GM23248 (cell line): ENCODE data around the gene MED29. TPM values are rescaled to one million over a fixed set of nuclear protein-coding genes. Genes with fewer than 3 reads are reported as not detected.

Experiments used
- DNase-seq: peaks from one replicate; pipeline ENCODE4 v3.0.0-alpha.2; 2015
- H2AFZ ChIP-seq: fragments of 200-600 bp; sonication (generic); 2 replicates; pipeline ENCODE4 v1.6.1; 2016; ENCODE audit warnings: antibody characterized with exemption
- H3F3A ChIP-seq: fragments of 200-600 bp; sonication (generic); 2 replicates; pipeline ENCODE4 v1.6.1; 2016; ENCODE audit warnings: mild to moderate bottlenecking, antibody characterized with exemption, mixed run types; ENCODE audit not compliant: insufficient read depth
- H3K27ac ChIP-seq: fragments of 200-600 bp; sonication (generic); 2 replicates; pipeline ENCODE4 v1.5.1; 2016; ENCODE audit warnings: mild to moderate bottlenecking
- H3K27me3 ChIP-seq: fragments of 200-600 bp; sonication (generic); replicated peaks from 2 replicates; pipeline ENCODE4 v1.6.1; 2016; ENCODE audit warnings: mild to moderate bottlenecking; ENCODE audit not compliant: insufficient read depth
- H3K36me3 ChIP-seq: fragments of 200-600 bp; sonication (generic); 2 replicates; pipeline ENCODE4 v1.6.1; 2016; ENCODE audit warnings: low read depth, mild to moderate bottlenecking
- H3K4me1 ChIP-seq: fragments of 200-600 bp; sonication (generic); 2 replicates; pipeline ENCODE4 v1.6.1; 2016; ENCODE audit warnings: mild to moderate bottlenecking; ENCODE audit not compliant: insufficient read depth
- H3K4me2 ChIP-seq: fragments of 200-600 bp; sonication (generic); one replicate; pipeline ENCODE4 v1.6.1; 2016; ENCODE audit warnings: mild to moderate bottlenecking; ENCODE audit not compliant: unreplicated experiment
- H3K4me3 ChIP-seq: fragments of 200-600 bp; sonication (generic); 2 replicates; pipeline ENCODE4 v1.5.1; 2016; ENCODE audit warnings: mild to moderate bottlenecking
- H3K79me2 ChIP-seq: fragments of 200-600 bp; sonication (generic); 2 replicates; pipeline ENCODE4 v1.6.1; 2016; ENCODE audit warnings: mild to moderate bottlenecking; ENCODE audit not compliant: insufficient read depth
- H3K9ac ChIP-seq: fragments of 200-600 bp; sonication (generic); 2 replicates; pipeline ENCODE4 v1.6.1; 2016; ENCODE audit warnings: mild to moderate bottlenecking
- H3K9me2 ChIP-seq: fragments of 200-600 bp; sonication (generic); 2 replicates; pipeline ENCODE4 v1.6.1; 2016; ENCODE audit warnings: mixed run types, mild to moderate bottlenecking, moderate library complexity; ENCODE audit not compliant: insufficient read depth
- H3K9me3 ChIP-seq: fragments of 200-600 bp; sonication (generic); one replicate; pipeline ENCODE4 v1.6.1; 2017; ENCODE audit warnings: low read depth
- H4K20me1 ChIP-seq: fragments of 200-600 bp; sonication (generic); 2 replicates; pipeline ENCODE4 v1.6.0; 2016; ENCODE audit not compliant: insufficient read depth
- EZH2 ChIP-seq: fragments of 200-600 bp; sonication (generic); IDR thresholded peaks from 2 replicates; pipeline ENCODE4 v1.6.1; 2018; ENCODE audit warnings: antibody characterized with exemption, mild to moderate bottlenecking; ENCODE audit not compliant: insufficient read depth, poor library complexity, severe bottlenecking
- EZH2phosphoT487 ChIP-seq: fragments of 200-600 bp; sonication (generic); IDR thresholded peaks from 2 replicates; pipeline ENCODE4 v1.6.1; 2018; ENCODE audit warnings: antibody characterized with exemption, moderate library complexity, mild to moderate bottlenecking, low read depth; ENCODE audit not compliant: insufficient read depth
- WGBS, 2 experiments: methylation state at CpG; one replicate each; pipeline ENCODE4 v1.1.6; 2015 to 2017; ENCODE audit warnings: low lambda C conversion rate in 2 of 2, low coverage in 1 of 2; ENCODE audit errors: missing lambda C conversion rate in 2 of 2; 5-methylcytosine and 5-hydroxymethylcytosine counted together
- in situ Hi-C: fragments of 300-500 bp; cut with MboI; formaldehyde crosslinking; loops from 2 replicates; pipeline ENCODE4 v1.15.0; 2020
- polyA plus RNA-seq: library from polyadenylated mRNA; unstranded; fragments of >200 nt; fragmentation: Nextera tagmentation; extraction: Ambion mirVana; gene quantifications from 2 replicates; pipeline ENCODE4 v1.2.1, GENCODE V29; 2016
- total RNA-seq: library from RNA; depleted of rRNA; stranded (reverse); fragments of >200 nt; shearing (Covaris generic); gene quantifications from 2 replicates; pipeline ENCODE4 v1.2.3, GENCODE V29; 2014

MED29 gene
- total and polyA plus RNA-seq, 2 experiments from 2014 or later = 27.7 to 39.2 TPM

- H3K4me2 ChIP-seq = peak overlapping the region; percentile 92
- 0 out of 2 replicates have a peak overlapping the region, but pooled peaks have one; percentile 22 for H2AFZ ChIP-seq
- DNase-seq = peak; percentile 96
- H4K20me1 ChIP-seq = no peaks in the 10 kb centered on the region
- H3K36me3 ChIP-seq = no peaks in the 10 kb centered on the region; the same call in 1 of the 2 replicates
- H3K27me3 ChIP-seq = no peaks in the 10 kb centered on the region
- peaks cover 9% of the 10 kb centered on the region for H3K79me2 ChIP-seq
- no peaks in the 10 kb centered on the region for H3K9me2 ChIP-seq
- peak overlapping the region; percentile 72 for H3K4me3 ChIP-seq
- H3K9me3 ChIP-seq = no peaks in the 10 kb centered on the region
- H3K4me1 ChIP-seq = peaks cover 47% of the 10 kb centered on the region
- in situ Hi-C loops = no loop called here
- 2 to 3% methylated on average over 39 to 58 of the region's 59 CpGs for WGBS, 2 experiments
- H3F3A ChIP-seq = peaks cover 37% of the 10 kb centered on the region
- peak overlapping the region; percentile 99 for H3K27ac ChIP-seq
- TF ChIP-seq EZH2phosphoT487 = no peak
- no peak for TF ChIP-seq EZH2
- H3K9ac ChIP-seq = peak overlapping the region; percentile 96
Measured at GRCh38 chr19:39402346-39403300, 11.4 kb downstream of the MED29 start.

DNA sequence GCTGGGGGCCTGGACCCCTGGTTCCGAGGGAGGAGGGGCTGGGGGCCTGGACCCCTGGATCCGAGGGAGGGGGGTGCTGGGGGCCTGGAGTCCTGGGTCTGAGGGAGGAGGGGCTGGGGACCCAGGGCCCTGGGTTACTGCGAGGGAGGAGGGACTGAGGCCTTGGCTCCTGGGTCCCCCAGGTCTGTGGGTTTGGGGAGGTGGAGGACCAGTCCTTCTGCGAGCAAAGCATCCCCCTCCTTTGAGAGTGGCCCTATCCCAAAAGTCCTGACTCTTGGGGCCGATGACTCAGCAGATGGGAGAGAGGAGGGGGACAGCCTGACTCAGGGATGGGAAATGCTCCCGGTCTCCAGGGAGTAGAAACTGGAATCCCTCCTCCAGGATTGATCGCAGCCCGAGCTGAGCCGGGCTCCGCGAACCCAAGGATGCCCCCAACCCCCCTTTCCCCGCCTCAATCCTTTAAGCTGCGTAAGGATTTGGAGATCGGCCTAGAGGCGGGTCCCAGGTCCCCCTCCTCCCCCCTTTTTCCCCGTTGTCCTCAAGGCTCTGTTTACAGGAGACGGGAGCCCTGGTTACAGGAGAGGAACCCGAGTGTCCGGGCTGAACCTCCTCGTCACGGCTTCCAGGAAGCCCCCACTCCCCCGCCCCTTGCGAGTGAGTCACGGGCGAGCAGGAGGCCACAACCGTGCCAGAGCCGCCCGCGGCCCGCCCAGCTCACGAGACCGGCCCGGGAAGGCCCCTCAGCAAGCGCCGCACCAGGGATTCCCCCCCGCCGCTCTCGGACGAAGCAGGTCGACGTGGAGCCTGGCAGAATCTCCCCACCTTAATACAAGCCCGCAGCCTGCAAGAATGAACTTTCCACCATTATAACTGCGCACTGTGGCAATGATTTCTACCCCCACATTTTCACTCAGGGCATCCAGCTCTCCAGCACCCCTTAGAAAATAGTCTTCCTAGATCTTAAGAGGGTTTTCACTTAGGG is 12.4 kb downstream of the MED29 start:
- WGBS, 2 experiments = 1 to 2% methylated on average over 29 to 43 of the region's 43 CpGs
- H3K4me2 ChIP-seq = peak overlapping the region; percentile 92
- H2AFZ ChIP-seq = no peak overlapping the region
- DNase-seq = peak; percentile 100
- H3K27ac ChIP-seq = peak overlapping the region; percentile 99
- H4K20me1 ChIP-seq = no peaks in the 10 kb centered on the region
- no peak for TF ChIP-seq EZH2
- no peak for TF ChIP-seq EZH2phosphoT487
- in situ Hi-C loops = no loop called here
- peak overlapping the region; percentile 96 for H3K9ac ChIP-seq
- H3F3A ChIP-seq = peaks cover 39% of the 10 kb centered on the region
- H3K4me1 ChIP-seq = peaks cover 37% of the 10 kb centered on the region
- no peaks in the 10 kb centered on the region for H3K9me3 ChIP-seq
- H3K79me2 ChIP-seq = peaks cover 19% of the 10 kb centered on the region
- H3K36me3 ChIP-seq = peaks cover 8% of the 10 kb centered on the region; the same call in 1 of the 2 replicates
- H3K4me3 ChIP-seq = peak overlapping the region; percentile 72
- H3K27me3 ChIP-seq = no peaks in the 10 kb centered on the region
- no peaks in the 10 kb centered on the region for H3K9me2 ChIP-seq

DNA sequence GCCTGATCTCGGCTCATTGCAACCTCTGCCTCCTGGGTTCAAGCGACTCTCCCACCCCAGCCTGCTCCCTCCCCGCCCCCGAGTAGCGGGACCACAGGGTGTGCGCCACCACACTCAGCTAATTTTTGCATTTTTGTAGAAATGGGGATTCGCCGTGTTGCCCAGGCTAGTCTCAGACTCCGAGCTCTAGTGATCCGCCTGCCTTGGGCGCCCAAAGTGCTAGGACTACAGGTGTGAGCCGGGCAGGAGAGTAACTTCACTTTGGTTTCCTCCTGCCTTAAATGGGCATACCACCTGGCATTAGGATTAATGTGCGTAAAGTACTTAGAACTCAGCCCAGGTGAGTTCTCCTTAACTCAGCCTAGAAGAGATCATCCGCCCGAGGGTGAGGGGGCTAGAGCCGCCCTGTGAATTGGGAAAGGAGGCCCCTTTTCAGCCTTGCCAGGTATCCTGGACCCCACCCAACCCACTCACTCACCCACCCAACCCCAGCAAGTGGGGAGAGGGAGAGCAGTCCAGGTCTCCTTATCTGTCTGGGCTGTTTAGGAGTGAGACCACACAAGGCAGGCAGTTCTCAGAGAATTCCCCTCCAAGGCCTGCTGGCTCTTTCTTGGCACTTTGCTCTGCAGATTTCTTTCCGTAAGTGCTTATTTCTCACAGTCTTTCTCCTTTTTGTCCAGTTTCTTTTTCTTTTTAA is 14.2 kb downstream of the MED29 start:
- H3K27ac ChIP-seq = peak overlapping the region; percentile 96
- no peaks in the 10 kb centered on the region for H3K9me2 ChIP-seq
- peak; percentile 30 for DNase-seq
- H3F3A ChIP-seq = peaks cover 38% of the 10 kb centered on the region
- H3K4me1 ChIP-seq = peaks cover 35% of the 10 kb centered on the region
- 88 to 91% methylated on average over 17 of the region's 17 CpGs for WGBS, 2 experiments
- H3K4me2 ChIP-seq = peak overlapping the region; percentile 82
- no peaks in the 10 kb centered on the region for H4K20me1 ChIP-seq
- H3K4me3 ChIP-seq = no peak overlapping the region
- no peaks in the 10 kb centered on the region for H3K27me3 ChIP-seq
- H3K36me3 ChIP-seq = peaks cover 11% of the 10 kb centered on the region; the same call in 1 of the 2 replicates
- peak overlapping the region; percentile 97; the same call in 1 of the 2 replicates for H3K9ac ChIP-seq
- in situ Hi-C loops = no loop called here
- H3K79me2 ChIP-seq = peaks cover 23% of the 10 kb centered on the region
- TF ChIP-seq EZH2phosphoT487 (no peak), EZH2 (no peak)
- no peak overlapping the region for H2AFZ ChIP-seq
- H3K9me3 ChIP-seq = no peaks in the 10 kb centered on the region
